ENCODE measurements around the gene ZRANB3. TPM values are rescaled to one million over a fixed set of nuclear protein-coding genes. Genes with fewer than 3 reads are reported as not detected.
"Not testable (repeated sequence)": the region's sequence is repeated elsewhere in the genome, so short reads cannot be mapped to it uniquely, and the experiment has no call there.

The ZRANB3 gene
- total and polyA plus RNA-seq, 11 donors = 0.69 to 4.1 (median 1.5) TPM

GRCh38 chr2:135551356-135551755, 20.3 kb upstream of the ZRANB3 start:
- ATAC-seq (no peak), DNase-seq (no peak)
- H3K27ac ChIP-seq = no peak overlapping the region
- no peak overlapping the region for H3K4me3 ChIP-seq
- intact Hi-C loops (cut with DNase I) = no loop called here
- no peak for TF ChIP-seq POLR2A (IDR thresholded peaks at IDR 0.05)
- no peak for TF ChIP-seq CTCF (IDR thresholded peaks at IDR 0.05)
- 92 to 97% (median 95%) methylated on average over 5 of the region's 5 CpGs for WGBS, 4 donors
- no peaks in the 10 kb centered on the region for H3K4me1 ChIP-seq
- no peaks in the 10 kb centered on the region for H3K9me3 ChIP-seq
- no peaks in the 10 kb centered on the region for H3K27me3 ChIP-seq
- H3K36me3 ChIP-seq = no peaks in the 10 kb centered on the region

DNA sequence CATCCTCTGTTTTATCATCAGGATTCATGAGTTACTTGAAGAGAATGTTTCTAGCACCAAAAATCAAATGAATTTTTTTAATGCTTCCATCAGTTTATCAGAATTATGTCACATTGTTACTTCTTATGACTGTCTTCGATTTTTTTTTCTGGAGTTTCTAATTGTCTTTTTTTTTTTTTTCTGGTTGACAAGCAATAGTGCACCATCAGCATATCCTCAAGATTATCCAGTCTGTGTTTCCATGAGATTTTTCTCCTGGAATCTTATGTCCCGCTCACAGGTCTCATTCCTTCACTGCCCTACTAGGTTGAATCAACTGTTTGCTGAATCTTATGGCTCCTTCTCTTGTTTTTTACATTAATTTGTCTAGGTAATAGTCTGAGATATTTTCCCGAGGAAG, 16.3 kb upstream of the ZRANB3 start:
- WGBS, 4 donors = 97 to 98% (median 97%) methylated on average over 3 of the region's 3 CpGs
- Histone ChIP-seq H3K27ac (no peak overlapping the region), H3K4me1 (peaks cover 0 to 4% (median 0%) of the 10 kb centered on the region in 12 donors), H3K27me3 (no peaks in the 10 kb centered on the region), H3K36me3 (no peaks in the 10 kb centered on the region), H3K9me3 (no peaks in the 10 kb centered on the region), H3K4me3 (no peak overlapping the region)
- TF ChIP-seq POLR2A (IDR thresholded peaks at IDR 0.05) = no peak
- no peak for ATAC-seq
- intact Hi-C loops (cut with DNase I) = no loop called here
- no peak for DNase-seq

DNA sequence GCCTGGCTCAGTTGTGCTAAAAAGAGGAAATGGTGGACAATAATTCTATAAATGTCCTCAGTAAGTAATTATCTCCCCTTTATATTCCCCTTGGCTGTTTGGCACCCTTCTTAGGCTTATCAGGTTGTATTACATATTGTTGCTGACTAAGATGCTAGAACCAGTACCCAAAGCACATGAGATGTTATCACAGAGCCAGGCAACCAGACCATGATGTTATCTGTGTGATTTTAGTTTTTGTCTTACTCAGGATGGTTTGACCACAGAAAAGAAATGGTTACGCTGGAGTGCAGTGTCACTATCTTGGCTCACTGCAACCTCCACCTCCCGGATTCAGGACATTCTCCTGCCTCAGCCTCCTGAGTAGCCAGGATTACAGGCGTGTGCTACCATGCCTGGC, 15.4 kb upstream of the ZRANB3 start:
- H3K27ac ChIP-seq = no peak overlapping the region
- WGBS, 4 donors = 80 to 92% (median 91%) methylated on average over 3 of the region's 3 CpGs
- TF ChIP-seq CTCF (IDR thresholded peaks at IDR 0.05) (no peak), POLR2A (IDR thresholded peaks at IDR 0.05) (no peak)
- H3K4me3 ChIP-seq = no peak overlapping the region
- H3K36me3 ChIP-seq = no peaks in the 10 kb centered on the region
- intact Hi-C loops (cut with DNase I) = no loop called here
- no peaks in the 10 kb centered on the region for H3K9me3 ChIP-seq
- DNase-seq (no peak), ATAC-seq (no peak)
- no peaks in the 10 kb centered on the region for H3K27me3 ChIP-seq
- H3K4me1 ChIP-seq = peaks cover 0 to 4% (median 0%) of the 10 kb centered on the region in 12 donors

DNA sequence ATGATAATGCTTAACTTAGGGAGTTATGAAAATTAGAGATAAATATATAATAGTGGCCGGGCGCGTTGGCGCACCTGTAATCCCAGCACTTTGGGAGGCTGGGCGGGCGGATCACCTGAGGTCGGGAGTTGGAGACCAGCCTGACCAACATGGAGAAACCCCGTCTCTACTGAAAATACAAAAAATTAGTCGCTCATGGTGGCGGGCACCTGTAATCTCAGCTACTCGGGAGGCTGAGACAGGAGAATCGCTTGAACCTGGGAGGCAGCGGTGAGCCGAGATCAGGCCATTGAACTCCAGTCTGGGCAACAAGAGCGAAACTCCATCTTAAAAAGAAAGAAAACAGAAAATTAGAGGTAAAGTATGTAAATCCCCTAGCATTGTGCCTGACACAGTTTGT, 2.5 kb upstream of the ZRANB3 start:
- H3K9me3 ChIP-seq, H3K4me3 ChIP-seq: not testable (repeated sequence)
- WGBS, 4 donors = 95 to 98% (median 98%) methylated on average over 15 of the region's 15 CpGs

DNA sequence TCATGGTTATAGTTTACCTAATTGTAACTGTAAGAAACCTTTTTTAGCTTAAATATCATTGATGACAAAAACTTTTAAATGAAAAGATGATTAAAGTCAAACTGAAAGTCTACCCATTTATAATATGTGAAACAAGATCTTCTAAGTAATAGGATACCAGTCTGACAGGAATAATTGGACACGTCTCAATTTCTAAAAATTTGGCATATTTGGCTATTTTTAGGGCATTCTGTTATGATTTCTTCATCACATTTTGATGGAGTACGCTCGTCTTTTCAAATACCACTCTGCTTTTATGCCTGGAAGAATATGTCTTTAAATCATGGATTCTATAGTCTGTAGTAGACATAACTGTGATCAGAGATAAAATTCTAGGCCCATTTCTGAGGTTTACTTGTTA, 1.6 kb upstream of the ZRANB3 start:
- H3K9me3 ChIP-seq = no peaks in the 10 kb centered on the region
- peak overlapping the region in 1 of 12 donors; percentile 79 for H3K27ac ChIP-seq
- no peaks in the 10 kb centered on the region for H3K27me3 ChIP-seq
- ATAC-seq (no peak), DNase-seq (no peak)
- WGBS, 4 donors = 53 to 58% (median 57%) methylated on average over 3 of the region's 3 CpGs
- intact Hi-C loops (cut with DNase I) = loop anchor here in 4 of 10 donors (5.0 to 10.0 kb wide), 4 partner anchors 210 to 615 kb away; partner anchors contain the start of genes CCNT2 (in 3 of the 4), UBXN4 (in 2 of the 4) and RAB3GAP1 (in 1 of the 4)
- H3K4me1 ChIP-seq = peaks cover 0 to 21% (median 7%) of the 10 kb centered on the region in 12 donors
- H3K4me3 ChIP-seq = peak overlapping the region in 9 of 12 donors; percentile 61 to 92 (median 83)
- H3K36me3 ChIP-seq = no peaks in the 10 kb centered on the region
- no peak for TF ChIP-seq POLR2A (IDR thresholded peaks at IDR 0.05)
- no peak for TF ChIP-seq CTCF (IDR thresholded peaks at IDR 0.05)

More for the DNA sequence above, 2.5 kb upstream of the ZRANB3 start:
- DNase-seq, H3K27me3 ChIP-seq, H3K27ac ChIP-seq, H3K36me3 ChIP-seq, ATAC-seq: not testable (repeated sequence)
- H3K4me1 ChIP-seq = peaks cover 0 to 21% (median 7%) of the 10 kb centered on the region in 12 donors
- intact Hi-C loops (cut with DNase I) = loop anchor here in 4 of 10 donors (5.0 to 10.0 kb wide), 4 partner anchors 209 to 616 kb away; partner anchors contain the start of genes CCNT2 (in 3 of the 4), UBXN4 (in 2 of the 4) and RAB3GAP1 (in 1 of the 4)

Measured in heart left ventricle (tissue), 16 donors.